Activated B cell treated with CpG ODN at 0.5 μM for 24 hours (primary cell): ENCODE results near the gene STIMATE. TPM values are rescaled to one million over a fixed set of nuclear protein-coding genes. Genes with fewer than 3 reads are reported as not detected.
A peak's percentile ranks its signal among the peaks of the same experiment; 100 is the strongest.

Experiments
- ATAC-seq: fragments of 200-7000 bp; cut with Tn5 transposase; one replicate; pipeline ENCODE4 v1.10.0; 2021; ENCODE audit warnings: low read depth, mild to moderate bottlenecking, moderate library complexity
- CTCF ChIA-PET: fragments of 350-600 bp; sonication (Branson Sonifier 250); formaldehyde crosslinking; loops from one replicate; lab custom pipeline; 2021; ENCODE audit warnings: antibody characterized with exemption; lab: Charles Lee
- POLR2A ChIA-PET: fragments of 350-600 bp; sonication (Branson Sonifier 250); formaldehyde crosslinking; loops from one replicate; lab custom pipeline; 2021; ENCODE audit warnings: antibody characterized with exemption; lab: Charles Lee
- DNase-seq: peaks from one replicate; pipeline ENCODE4 v3.0.0; 2022
- H3K27ac Mint-ChIP-seq: one replicate; pipeline ENCODE4 v1.8.0; 2020; ENCODE audit warnings: mixed read lengths
- H3K27me3 Mint-ChIP-seq: one replicate; pipeline ENCODE4 v1.8.0; 2021; ENCODE audit warnings: mixed read lengths
- H3K36me3 Mint-ChIP-seq: one replicate; pipeline ENCODE4 v1.8.0; 2021; ENCODE audit warnings: low read depth, mixed read lengths
- H3K4me1 Mint-ChIP-seq: one replicate; pipeline ENCODE4 v1.8.0; 2021; ENCODE audit warnings: mixed read lengths
- H3K4me3 Mint-ChIP-seq: one replicate; pipeline ENCODE4 v1.8.0; 2020; ENCODE audit warnings: mild to moderate bottlenecking, mixed read lengths
- H3K9me3 Mint-ChIP-seq: one replicate; pipeline ENCODE4 v1.8.0; 2020; ENCODE audit warnings: mixed read lengths
- CTCF ChIP-seq: fragments of 200-600 bp; IDR thresholded peaks from one replicate; pipeline ENCODE4 v1.8.0; 2022; ENCODE audit warnings: antibody characterized with exemption, mild to moderate bottlenecking
- intact Hi-C: fragments of 100-400 bp; cut with micrococcal nuclease; formaldehyde crosslinking; loops from one replicate; pipeline ENCODE4 v1.15.1; 2024
- total RNA-seq: library from RNA; stranded (reverse); gene quantifications from 2 replicates; pipeline ENCODE4 v1.2.3, GENCODE V29; 2022

STIMATE gene
- total RNA-seq, 1 donor from 2014 or later, result 25.8 TPM

- peaks cover 8% of the 10 kb centered on the region for H3K36me3 Mint-ChIP-seq
- H3K9me3 Mint-ChIP-seq, result no peaks in the 10 kb centered on the region
- ChIA-PET POLR2A (no interaction called here), CTCF (interaction anchor here (1.5 kb wide), 1 partner anchor 151 kb away, joined by 4 read pairs; the partner anchor contains the start of gene SFMBT1)
- peak overlapping the region; percentile 63 for H3K27ac Mint-ChIP-seq
- peak overlapping the region; percentile 87 for H3K4me3 Mint-ChIP-seq
- H3K4me1 Mint-ChIP-seq, result peaks cover 63% of the 10 kb centered on the region
- no peak for ATAC-seq
- TF ChIP-seq CTCF, result no peak
- no peaks in the 10 kb centered on the region for H3K27me3 Mint-ChIP-seq
- intact Hi-C loops, result no loop called here
- DNase-seq, result no peak
Observed at GRCh38 chr3:52895418-52895817, 1.9 kb downstream of the STIMATE start.

- intact Hi-C loops, result no loop called here
Observed at GRCh38 chr3:52894756-52895155, 2.6 kb downstream of the STIMATE start.

GRCh38 chr3:52893723-52894122 is 3.6 kb downstream of the STIMATE start:
- no peak overlapping the region for H3K27ac Mint-ChIP-seq
- H3K4me3 Mint-ChIP-seq, result no peak overlapping the region
- H3K36me3 Mint-ChIP-seq, result peaks cover 8% of the 10 kb centered on the region
- peaks cover 63% of the 10 kb centered on the region for H3K4me1 Mint-ChIP-seq
- intact Hi-C loops, result no loop called here
- DNase-seq, result no peak
- ChIA-PET CTCF (interaction anchor here (1.5 kb wide), 1 partner anchor 153 kb away, joined by 4 read pairs; the partner anchor contains the start of gene SFMBT1), POLR2A (no interaction called here)
- no peaks in the 10 kb centered on the region for H3K27me3 Mint-ChIP-seq
- no peak for TF ChIP-seq CTCF
- no peaks in the 10 kb centered on the region for H3K9me3 Mint-ChIP-seq
- no peak for ATAC-seq

More at GRCh38 chr3:52894756-52895155, 2.6 kb downstream of the STIMATE start:
- no peaks in the 10 kb centered on the region for H3K9me3 Mint-ChIP-seq
- ChIA-PET POLR2A (no interaction called here), CTCF (interaction anchor here (1.5 kb wide), 1 partner anchor 152 kb away, joined by 4 read pairs; the partner anchor contains the start of gene SFMBT1)
- no peaks in the 10 kb centered on the region for H3K27me3 Mint-ChIP-seq
- peaks cover 8% of the 10 kb centered on the region for H3K36me3 Mint-ChIP-seq
- ATAC-seq (no peak), DNase-seq (no peak)
- peaks cover 63% of the 10 kb centered on the region for H3K4me1 Mint-ChIP-seq
- no peak overlapping the region for H3K27ac Mint-ChIP-seq
- peak overlapping the region; percentile 15 for H3K4me3 Mint-ChIP-seq
- no peak for TF ChIP-seq CTCF

- Mint-ChIP-seq H3K4me3 (peak overlapping the region; percentile 73), H3K4me1 (peaks cover 59% of the 10 kb centered on the region), H3K27ac (peak overlapping the region; percentile 67), H3K27me3 (no peaks in the 10 kb centered on the region), H3K36me3 (peaks cover 8% of the 10 kb centered on the region), H3K9me3 (no peaks in the 10 kb centered on the region)
- CTCF ChIA-PET, result interaction anchor here (0.7 kb wide), 1 partner anchor 46 kb away, joined by 3 read pairs; no protein-coding TSS in a partner anchor
- no peak for TF ChIP-seq CTCF
- ATAC-seq (no peak), DNase-seq (no peak)
- intact Hi-C loops, result no loop called here
- POLR2A ChIA-PET, result no interaction called here
Observed at GRCh38 chr3:52892625-52893311, 4.6 kb downstream of the STIMATE start.

- intact Hi-C loops, result no loop called here
- no peak for DNase-seq
- no peak overlapping the region for H3K4me3 Mint-ChIP-seq
- ATAC-seq, result no peak
- H3K9me3 Mint-ChIP-seq, result no peaks in the 10 kb centered on the region
- TF ChIP-seq CTCF, result no peak
- ChIA-PET CTCF (no interaction called here), POLR2A (no interaction called here)
- H3K27me3 Mint-ChIP-seq, result no peaks in the 10 kb centered on the region
- peaks cover 8% of the 10 kb centered on the region for H3K36me3 Mint-ChIP-seq
- H3K4me1 Mint-ChIP-seq, result peaks cover 58% of the 10 kb centered on the region
- H3K27ac Mint-ChIP-seq, result peak overlapping the region; percentile 67
Observed at GRCh38 chr3:52892290-52892624, 5.1 kb downstream of the STIMATE start.
